GM18526 (cell line): ENCODE results near the gene SLFN5.

Source experiments
- POLR2A ChIP-seq: IDR thresholded peaks from 3 replicates; pipeline ENCODE4 v1.6.1; 2011; ENCODE audit not compliant: insufficient read length; ENCODE audit errors: extremely low read depth

The SLFN5 gene

DNA sequence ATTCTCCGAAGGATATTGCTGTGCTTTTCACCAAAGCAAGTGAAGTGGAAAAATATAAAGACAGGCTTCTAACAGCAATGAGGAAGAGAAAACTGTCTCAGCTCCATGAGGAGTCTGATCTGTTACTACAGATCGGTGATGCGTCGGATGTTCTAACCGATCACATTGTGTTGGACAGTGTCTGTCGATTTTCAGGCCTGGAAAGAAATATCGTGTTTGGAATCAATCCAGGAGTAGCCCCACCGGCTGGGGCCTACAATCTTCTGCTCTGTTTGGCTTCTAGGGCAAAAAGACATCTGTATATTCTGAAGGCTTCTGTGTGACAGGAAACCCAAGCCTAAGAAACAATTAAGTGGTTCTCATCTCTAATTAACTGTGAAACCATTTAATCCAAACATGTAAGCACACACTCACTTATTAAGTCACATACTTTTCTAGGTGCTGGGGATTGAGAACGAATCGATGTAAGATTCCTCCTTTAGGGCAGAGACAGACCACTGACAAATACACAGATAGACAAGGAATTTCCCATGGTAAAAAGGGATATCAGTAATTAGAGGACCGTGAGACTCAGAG, 22.8 kb downstream of the SLFN5 start:
- TF ChIP-seq POLR2A: no peak

DNA sequence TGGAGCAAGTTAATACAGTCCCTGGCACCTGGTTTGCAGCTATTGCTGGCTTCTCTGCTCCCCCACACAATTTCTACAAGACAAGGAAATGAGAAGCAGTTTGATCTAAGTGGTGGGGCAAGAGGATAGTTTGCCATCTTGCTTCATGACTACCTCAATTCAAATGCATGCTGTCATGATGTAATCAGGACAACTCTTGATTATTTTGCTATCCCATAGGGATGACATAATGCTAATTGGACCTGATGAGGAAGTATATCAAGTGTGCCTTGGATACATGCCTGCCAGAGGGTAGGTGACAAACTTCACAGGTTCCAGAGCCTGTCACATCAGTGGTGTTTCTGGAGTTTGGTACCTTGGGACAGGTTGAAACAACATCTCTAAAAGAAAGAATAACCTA, 40.9 kb downstream of the SLFN5 start:
- TF ChIP-seq POLR2A: no peak

DNA sequence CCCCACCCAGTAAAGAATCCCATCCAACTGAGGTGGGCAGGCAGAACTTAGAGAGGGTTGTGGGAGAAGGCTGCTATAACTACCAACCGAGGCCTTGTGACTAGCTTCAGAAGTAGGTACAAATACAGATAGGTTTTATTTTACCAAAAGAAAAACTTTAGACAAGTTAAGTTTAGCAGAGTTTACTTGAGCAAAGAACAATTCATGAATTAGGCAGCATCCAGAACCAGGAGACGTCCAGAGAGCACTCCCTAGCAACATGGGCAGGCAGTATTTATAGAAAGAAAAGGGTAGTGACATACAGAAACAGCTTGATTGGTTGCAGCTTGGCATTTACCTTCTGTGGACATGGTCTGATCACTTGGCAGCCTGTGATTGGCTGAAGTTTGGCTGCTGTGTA, 42.1 kb downstream of the SLFN5 start:
- no peak for TF ChIP-seq POLR2A

DNA sequence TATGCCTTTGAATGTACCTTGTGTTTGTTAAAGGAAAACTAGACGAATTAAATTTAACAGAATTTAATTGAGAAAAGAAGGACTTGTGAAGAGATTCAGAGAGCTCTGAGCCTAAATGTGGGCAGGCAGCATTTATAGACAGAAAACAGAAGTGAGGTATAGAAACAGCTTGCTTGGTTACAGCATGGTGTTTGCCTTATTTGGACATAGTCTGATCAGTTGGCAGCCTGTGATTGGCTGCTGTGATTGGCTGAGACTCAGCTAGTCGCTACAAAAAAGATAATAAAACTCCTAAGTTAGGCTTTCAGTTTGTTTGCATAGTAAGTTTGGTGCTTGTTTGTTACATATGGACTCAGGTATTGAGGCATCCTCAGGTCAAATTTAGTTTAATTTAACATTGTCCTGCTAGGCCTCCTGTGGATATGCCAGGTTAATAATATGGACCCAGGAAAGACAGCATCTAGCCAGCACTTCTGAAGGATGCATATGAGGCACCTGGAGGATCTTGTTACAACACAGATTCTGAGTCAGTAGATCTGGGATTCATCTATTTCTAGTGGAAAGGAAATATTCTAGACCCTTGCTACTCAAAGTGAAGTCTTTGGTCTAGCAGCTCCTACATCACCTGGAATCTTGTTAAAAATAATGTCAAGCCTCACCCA, 43.4 kb downstream of the SLFN5 start:
- TF ChIP-seq POLR2A: no peak

DNA sequence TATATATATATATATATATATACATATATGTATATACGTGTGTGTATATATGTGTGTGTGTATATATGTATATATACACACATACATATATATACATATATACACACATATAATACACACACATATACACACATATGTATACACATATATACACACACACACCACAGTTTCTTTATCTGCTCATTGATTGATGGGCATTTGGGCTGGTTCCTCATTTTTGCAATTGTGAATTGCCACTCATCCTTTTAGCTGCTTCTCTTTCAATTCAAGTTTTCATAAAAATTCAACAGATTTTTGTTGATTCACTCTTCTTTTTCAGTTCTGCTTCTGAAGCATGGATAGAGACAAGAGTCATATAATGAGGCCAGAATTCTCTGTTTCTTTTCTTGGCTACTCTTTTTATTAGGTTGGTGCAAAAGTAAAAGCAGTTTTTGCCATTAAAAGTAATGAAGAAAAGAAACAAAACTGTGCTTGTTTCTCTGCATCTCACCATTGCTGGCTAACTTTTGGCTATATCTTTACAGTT, 44.5 kb downstream of the SLFN5 start:
- no peak for TF ChIP-seq POLR2A

DNA sequence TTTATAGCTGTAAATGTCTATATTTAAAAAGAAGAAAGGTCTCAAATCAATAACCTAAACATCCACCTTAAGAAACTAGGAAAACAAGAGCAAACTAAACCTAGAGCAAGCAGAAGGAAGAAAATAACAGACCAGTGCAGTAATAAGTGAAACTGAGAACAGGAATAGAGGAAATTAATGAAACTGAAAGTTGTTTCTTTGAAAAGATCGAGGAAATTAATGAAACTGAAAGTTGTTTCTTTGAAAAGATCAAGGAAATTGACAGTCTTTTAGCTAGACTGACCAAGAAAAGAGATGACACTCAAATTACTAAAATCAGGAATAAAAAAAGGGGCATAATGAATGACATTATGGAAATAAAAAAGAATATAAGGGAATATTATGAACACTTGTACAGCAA, 46.4 kb downstream of the SLFN5 start:
- no peak for TF ChIP-seq POLR2A

DNA sequence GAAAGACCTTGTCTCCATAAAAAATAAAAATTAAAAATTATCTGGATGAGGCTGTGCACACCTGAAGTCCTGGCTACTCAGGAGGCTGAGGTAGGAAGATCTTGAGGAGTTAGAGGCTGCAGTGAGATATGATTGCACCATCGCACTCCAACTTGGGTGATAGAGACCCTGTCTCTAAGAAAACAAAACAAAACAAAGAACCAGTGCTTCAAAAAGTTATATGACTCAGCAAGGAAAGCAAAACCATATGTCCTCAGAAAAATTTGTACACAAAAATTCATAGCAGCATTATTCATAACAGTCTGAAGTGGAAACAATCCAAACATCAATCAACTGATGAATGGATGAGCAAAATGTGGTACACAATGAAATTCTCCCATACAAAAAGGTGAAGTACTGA, 48.9 kb downstream of the SLFN5 start:
- no peak for TF ChIP-seq POLR2A

DNA sequence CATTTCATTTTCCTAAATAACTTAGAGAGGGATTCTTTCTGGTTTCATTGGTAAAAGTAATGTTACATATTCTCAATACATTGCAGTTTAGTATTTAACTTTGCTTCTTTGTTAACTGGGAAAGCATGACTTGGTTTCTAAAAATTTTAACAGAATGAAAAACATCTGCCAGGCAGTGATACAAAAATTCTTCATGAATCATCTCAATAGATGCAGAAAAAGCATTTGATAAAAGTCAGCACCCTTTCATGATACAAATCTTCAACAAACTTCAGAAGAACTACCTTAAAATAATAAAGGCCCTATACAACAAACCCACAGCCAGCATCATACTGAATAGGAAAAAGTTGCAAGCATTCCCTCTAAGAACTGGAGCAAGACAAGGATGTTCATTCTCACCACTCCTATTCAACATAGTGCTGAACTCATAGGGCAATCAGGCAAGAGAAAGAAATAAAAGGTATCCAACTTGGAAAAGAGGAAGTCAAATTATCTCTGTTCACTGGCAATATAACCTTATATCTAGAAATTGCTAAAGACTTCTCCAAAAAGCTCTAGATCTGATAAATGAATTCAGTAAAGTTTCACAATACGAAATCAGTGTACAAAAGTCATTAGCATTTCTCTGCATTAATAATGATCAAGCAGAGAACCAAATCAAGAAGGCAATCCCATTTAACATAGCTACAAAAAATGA, 50.4 kb downstream of the SLFN5 start:
- no peak for TF ChIP-seq POLR2A

DNA sequence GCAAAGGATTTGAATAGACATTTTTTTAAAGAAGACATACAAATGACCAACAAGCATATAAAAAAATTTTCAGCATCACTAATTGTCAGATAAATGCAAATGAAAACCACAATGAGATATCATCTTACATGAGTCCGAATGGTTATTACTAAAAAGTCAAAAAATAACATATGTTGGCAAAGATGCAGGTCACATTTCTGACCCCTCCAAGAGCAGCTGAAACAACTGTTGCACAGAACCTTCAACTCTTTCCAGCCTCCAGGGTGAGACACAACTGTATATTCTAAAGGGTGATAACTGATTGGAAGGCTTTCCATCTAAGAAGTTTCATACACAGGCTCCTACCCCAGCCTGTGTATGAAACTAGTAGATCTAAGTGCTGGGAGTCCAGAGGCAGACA, 51.9 kb downstream of the SLFN5 start:
- TF ChIP-seq POLR2A: no peak

DNA sequence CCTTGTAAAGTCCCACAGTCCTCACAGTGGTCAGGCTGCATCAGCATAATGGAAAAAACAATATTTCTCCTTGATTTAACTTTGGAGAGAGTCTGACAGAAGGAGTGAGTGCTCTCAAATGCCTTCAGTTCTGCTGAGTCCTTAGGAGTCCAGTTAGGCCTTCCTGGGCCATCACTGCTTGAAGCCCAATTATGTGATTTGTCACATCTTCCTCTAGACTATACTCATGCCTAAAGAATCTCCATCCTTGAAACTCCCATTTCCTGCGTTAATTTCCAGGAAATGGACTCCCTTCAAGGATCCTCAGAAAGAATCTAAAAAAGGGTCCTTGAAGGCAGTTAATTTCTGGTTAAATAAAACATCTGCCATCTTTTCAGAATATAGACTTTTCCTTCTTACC, 52.8 kb downstream of the SLFN5 start:
- TF ChIP-seq POLR2A: no peak

DNA sequence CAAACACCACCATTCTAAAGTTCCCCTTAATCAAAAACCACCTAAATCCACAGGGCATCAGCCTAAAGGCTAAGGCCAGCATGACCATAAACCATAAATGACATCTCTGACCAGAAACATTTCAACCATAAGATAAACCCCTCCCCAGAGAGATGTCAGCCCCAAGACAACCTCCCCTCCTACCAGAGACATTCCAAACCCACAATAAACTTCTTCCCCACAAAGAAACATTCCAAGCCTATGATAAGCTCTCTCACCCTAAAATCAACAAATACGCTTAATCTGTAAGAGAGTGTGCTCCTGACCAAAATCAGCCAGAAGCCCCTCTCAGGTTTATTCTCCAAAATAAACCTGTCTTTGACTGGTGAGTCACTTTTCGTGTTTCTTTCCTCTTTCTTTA, 54.8 kb downstream of the SLFN5 start:
- TF ChIP-seq POLR2A: no peak

DNA sequence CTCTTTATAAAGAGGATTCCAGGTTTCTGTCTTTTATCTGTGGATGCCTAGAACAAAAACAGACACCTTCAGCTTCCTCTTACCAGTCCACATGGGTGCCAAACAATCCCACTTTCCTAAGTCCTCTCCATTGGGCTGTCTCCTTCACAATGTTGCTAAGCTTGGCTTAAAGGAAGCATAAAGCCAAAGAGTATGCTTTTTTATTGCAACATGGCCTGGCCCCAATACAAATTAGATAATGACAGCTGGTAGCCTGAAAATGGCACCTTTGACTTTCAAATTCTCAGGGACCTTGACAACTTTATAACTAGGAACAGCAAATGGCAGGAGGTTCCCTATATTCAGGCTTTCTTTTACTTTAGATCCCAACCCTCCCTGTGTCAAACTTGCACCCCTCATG, 55.8 kb downstream of the SLFN5 start:
- no peak for TF ChIP-seq POLR2A

DNA sequence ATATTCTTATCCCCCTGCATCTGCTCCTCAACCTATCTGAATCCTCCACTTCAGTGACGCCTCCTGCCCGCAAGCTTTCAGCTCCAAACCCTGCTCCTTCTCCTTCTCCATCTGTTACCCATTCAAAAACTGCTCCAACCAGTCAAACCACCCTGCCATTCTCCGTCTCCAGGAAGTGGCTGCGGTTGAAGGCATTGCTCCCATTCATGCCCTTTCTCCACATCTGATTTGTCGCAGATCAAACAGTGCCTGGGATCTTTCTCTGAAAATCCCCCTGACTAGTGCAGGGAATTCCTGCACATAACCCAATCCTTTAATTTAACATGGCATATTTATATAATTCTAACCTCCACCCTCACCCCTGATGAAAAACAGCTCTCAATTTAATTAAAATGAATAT, 56.3 kb downstream of the SLFN5 start:
- no peak for TF ChIP-seq POLR2A

DNA sequence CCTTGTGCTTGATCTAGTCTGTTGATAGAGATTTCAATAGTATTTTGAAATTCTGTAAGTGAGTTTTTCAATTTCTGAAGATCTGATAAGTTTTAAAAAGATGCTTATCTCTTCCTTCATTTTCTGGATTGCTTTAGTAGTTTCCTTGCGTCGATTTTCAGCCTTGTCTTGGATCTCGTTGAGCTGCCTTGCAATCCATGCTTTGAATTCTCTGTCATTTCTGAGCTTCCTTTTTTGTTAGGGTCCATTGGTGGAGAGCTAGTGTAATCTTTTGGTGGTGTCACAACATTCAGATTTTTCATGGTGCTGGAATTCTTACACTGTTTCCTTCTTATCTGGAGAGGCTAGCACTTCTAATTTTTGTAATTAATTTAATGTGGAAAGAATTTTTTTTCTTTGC, 69.5 kb downstream of the SLFN5 start:
- TF ChIP-seq POLR2A: no peak

DNA sequence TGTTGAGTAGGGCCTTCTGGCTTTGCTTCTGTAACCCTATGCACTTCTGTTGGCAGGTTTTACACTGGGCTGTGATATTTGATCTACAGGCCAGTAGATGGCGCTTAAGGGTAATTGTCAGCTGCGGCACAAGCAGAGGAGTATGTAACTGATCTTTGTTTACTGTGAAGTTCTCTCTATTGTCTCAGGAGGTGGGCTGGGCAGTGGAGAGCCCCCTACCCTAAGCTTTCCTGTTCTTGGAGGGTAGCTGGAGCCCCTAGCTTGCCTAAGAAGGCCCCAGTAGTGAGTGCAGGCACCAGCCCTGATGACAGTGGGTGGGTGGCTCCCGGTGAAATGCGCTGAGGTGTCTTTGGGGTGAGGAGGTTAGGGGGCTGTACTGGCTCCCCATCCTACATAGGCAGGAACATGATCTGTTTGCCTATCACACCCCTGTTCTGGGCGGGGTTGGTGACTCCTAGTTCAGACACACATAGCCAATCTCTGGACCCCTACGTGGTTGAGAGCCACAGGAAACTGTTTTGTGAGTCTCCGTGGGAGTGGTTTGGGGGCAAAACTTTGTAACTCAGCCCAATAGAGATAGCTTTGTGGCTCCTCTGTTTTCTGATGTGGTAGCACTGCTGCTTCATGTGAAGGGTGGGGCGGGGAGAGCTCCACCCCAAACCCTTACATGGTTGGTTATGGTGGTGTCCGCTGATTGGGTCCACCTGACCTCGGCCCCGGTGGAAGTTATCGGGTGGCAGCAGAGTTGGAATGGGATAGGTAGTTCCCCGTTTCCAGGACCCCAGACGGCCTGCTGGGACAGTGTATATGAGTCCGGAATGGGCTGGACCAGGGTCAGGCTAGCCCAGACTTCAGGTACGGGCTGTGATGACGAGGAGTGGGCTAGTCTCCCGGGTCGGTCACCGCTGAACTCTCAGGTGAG, 70.2 kb downstream of the SLFN5 start:
- TF ChIP-seq POLR2A: no peak
